Measurements from ENCODE around the gene BDKRB2.
"Not testable (repeated sequence)": the region's sequence is repeated elsewhere in the genome, so short reads cannot be mapped to it uniquely, and the experiment has no call there.

DNA sequence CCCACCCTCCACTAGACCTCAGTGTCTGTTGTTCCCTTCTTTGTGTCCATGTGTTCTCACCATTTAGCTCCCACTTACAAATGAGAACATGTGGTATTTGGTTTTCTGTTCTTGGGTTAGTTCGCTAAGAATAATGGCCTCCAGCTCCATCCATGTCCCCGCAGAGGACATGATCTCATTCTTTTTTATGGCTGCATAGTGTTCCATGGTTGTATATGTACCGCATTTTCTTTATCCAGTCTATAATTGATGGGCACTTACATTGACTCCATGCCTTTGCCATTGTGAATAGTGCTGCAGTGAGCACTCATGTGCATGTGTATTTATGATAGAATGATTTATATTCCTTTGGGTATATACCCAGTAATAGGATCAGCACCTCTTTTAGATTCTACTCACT lies 40.4 kb downstream of the BDKRB2 start:
- TF ChIP-seq BHLHE40 (IDR thresholded peaks at IDR 0.05; ENCODE audit: low read depth, low read length); CEBPB (IDR thresholded peaks at IDR 0.05; ENCODE audit: low read depth, low read length); POLR2A (IDR thresholded peaks at IDR 0.05; ENCODE audit: low read depth, low read length); RAD21 (IDR thresholded peaks at IDR 0.05; ENCODE audit: low read length); FOS (IDR thresholded peaks at IDR 0.05; ENCODE audit: low read depth, low read length); SMC3 (IDR thresholded peaks at IDR 0.05; ENCODE audit: low read depth, low read length): not testable (repeated sequence)
- TF ChIP-seq, protein P1, sequence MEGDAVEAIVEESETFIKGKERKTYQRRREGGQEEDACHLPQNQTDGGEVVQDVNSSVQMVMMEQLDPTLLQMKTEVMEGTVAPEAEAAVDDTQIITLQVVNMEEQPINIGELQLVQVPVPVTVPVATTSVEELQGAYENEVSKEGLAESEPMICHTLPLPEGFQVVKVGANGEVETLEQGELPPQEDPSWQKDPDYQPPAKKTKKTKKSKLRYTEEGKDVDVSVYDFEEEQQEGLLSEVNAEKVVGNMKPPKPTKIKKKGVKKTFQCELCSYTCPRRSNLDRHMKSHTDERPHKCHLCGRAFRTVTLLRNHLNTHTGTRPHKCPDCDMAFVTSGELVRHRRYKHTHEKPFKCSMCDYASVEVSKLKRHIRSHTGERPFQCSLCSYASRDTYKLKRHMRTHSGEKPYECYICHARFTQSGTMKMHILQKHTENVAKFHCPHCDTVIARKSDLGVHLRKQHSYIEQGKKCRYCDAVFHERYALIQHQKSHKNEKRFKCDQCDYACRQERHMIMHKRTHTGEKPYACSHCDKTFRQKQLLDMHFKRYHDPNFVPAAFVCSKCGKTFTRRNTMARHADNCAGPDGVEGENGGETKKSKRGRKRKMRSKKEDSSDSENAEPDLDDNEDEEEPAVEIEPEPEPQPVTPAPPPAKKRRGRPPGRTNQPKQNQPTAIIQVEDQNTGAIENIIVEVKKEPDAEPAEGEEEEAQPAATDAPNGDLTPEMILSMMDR (conservative IDR thresholded peaks at IDR 0.05; ENCODE audit: low read depth, low read length), result not testable (repeated sequence)
- TF ChIP-seq, protein P2, sequence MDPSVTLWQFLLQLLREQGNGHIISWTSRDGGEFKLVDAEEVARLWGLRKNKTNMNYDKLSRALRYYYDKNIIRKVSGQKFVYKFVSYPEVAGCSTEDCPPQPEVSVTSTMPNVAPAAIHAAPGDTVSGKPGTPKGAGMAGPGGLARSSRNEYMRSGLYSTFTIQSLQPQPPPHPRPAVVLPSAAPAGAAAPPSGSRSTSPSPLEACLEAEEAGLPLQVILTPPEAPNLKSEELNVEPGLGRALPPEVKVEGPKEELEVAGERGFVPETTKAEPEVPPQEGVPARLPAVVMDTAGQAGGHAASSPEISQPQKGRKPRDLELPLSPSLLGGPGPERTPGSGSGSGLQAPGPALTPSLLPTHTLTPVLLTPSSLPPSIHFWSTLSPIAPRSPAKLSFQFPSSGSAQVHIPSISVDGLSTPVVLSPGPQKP (IDR thresholded peaks at IDR 0.05; ENCODE audit: borderline replicate concordance, low read depth, low read length), result not testable (repeated sequence)

All from IMR-90 (cell line).